K562 (cell line): Measurements from ENCODE around the gene TCF25. TPM values are rescaled to one million over a fixed set of nuclear protein-coding genes. Genes with fewer than 3 reads are reported as not detected.

Experiments
- ADNP ChIP-seq: fragments of 200-800 bp; sonication (Bioruptor generic); IDR thresholded peaks from 2 replicates; pipeline ENCODE4 v1.6.1; 2016; ENCODE audit warnings: missing genetic modification characterization, missing compliant biosample characterization
- CC2D1A ChIP-seq: fragments of 450-650 bp; IDR thresholded peaks from 2 replicates; pipeline ENCODE4 v1.6.1; 2017; ENCODE audit warnings: mild to moderate bottlenecking
- CHAMP1 ChIP-seq: fragments of 450-650 bp; IDR thresholded peaks from 2 replicates; pipeline ENCODE4 v1.6.1; 2016; ENCODE audit warnings: mild to moderate bottlenecking
- DPF2 ChIP-seq: fragments of 450-650 bp; IDR thresholded peaks from 2 replicates; pipeline ENCODE4 v1.6.1; 2016
- GTF2E2 ChIP-seq: fragments of 200-800 bp; sonication (Bioruptor generic); IDR thresholded peaks from 2 replicates; pipeline ENCODE4 v1.6.1; 2016; ENCODE audit warnings: missing genetic modification characterization, missing compliant biosample characterization
- MTA3 ChIP-seq: fragments of 450-650 bp; formaldehyde crosslinking; IDR thresholded peaks from 2 replicates; pipeline ENCODE4 v1.6.1; 2017; ENCODE audit warnings: mild to moderate bottlenecking, borderline replicate concordance
- NEUROD1 ChIP-seq: fragments of 150-350 bp; IDR thresholded peaks from 2 replicates; pipeline ENCODE4 v1.6.1; 2014; ENCODE audit warnings: borderline replicate concordance, low read length, low read depth; ENCODE audit not compliant: partially characterized antibody
- NFIX ChIP-seq: fragments of 250-450 bp; sonication (Bioruptor Pico); IDR thresholded peaks from 2 replicates; pipeline ENCODE4 v1.4.0; 2020; ENCODE audit warnings: low read depth, mild to moderate bottlenecking, moderate library complexity
- POLR2G ChIP-seq: fragments of 200-400 bp; formaldehyde crosslinking; IDR thresholded peaks from 2 replicates; pipeline ENCODE4 v1.6.1; 2017; ENCODE audit warnings: low read depth, mild to moderate bottlenecking, antibody characterized with exemption, low read length, moderate library complexity
- POLR3A ChIP-seq: IDR thresholded peaks from 2 replicates; pipeline ENCODE4 v1.6.1; 2011; ENCODE audit warnings: borderline replicate concordance, mild to moderate bottlenecking, moderate library complexity; ENCODE audit not compliant: insufficient read length, insufficient read depth; ENCODE audit errors: extremely low read depth
- PRMT5 ChIP-seq: sonication (generic); formaldehyde crosslinking; IDR thresholded peaks from 2 replicates; pipeline ENCODE4 v1.5.0; 2020; ENCODE audit warnings: missing genetic modification reagents
- PTRF ChIP-seq: fragments of 450-650 bp; IDR thresholded peaks from 2 replicates; pipeline ENCODE4 v1.6.1; 2016; ENCODE audit warnings: mild to moderate bottlenecking, missing genetic modification characterization, missing compliant biosample characterization
- PYGO2 ChIP-seq: fragments of 450-650 bp; IDR thresholded peaks from 2 replicates; pipeline ENCODE4 v1.6.1; 2016; ENCODE audit warnings: mild to moderate bottlenecking, missing genetic modification characterization, moderate library complexity, missing compliant biosample characterization
- RFX1 ChIP-seq: fragments of 450-650 bp; IDR thresholded peaks from 2 replicates; pipeline ENCODE4 v1.6.1; 2016; ENCODE audit warnings: mild to moderate bottlenecking, moderate library complexity
- ZBTB7A ChIP-seq: IDR thresholded peaks from 2 replicates; pipeline ENCODE4 v1.6.1; 2011; ENCODE audit warnings: low read depth, mild to moderate bottlenecking, low read length, moderate library complexity, borderline replicate concordance; ENCODE audit not compliant: control insufficient read depth
- ZNF212 ChIP-seq: fragments of 450-650 bp; formaldehyde crosslinking; IDR thresholded peaks from 2 replicates; pipeline ENCODE4 v1.4.0; 2020; ENCODE audit warnings: mild to moderate bottlenecking
- ZNF253 ChIP-seq: fragments of 250-450 bp; sonication (Bioruptor Pico); conservative IDR thresholded peaks from 2 replicates; pipeline ENCODE4 v1.6.1; 2021; ENCODE audit warnings: mild to moderate bottlenecking
- ZNF282 ChIP-seq: sonication (generic); formaldehyde crosslinking; IDR thresholded peaks from 2 replicates; pipeline ENCODE4 v1.8.1; 2023; ENCODE audit warnings: missing genetic modification reagents
- ZNF551 ChIP-seq: fragments of 250-450 bp; sonication (Bioruptor Pico); IDR thresholded peaks from 2 replicates; pipeline ENCODE4 v1.5.0; 2021; ENCODE audit warnings: mild to moderate bottlenecking, moderate library complexity
- ZNF695 ChIP-seq: fragments of 450-650 bp; formaldehyde crosslinking; IDR thresholded peaks from 2 replicates; pipeline ENCODE4 v1.4.0; 2020; ENCODE audit warnings: mild to moderate bottlenecking, moderate library complexity
- ZNF764 ChIP-seq: fragments of 250-450 bp; sonication (Bioruptor Pico); IDR thresholded peaks from 2 replicates; pipeline ENCODE4 v1.4.0; 2020; ENCODE audit warnings: low read depth, mild to moderate bottlenecking, moderate library complexity
- polyA plus RNA-seq, 8 experiments: library from polyadenylated mRNA; depleted of rRNA in 4 of 8; stranded (reverse) in 5 of 8; unstranded in 3 of 8; fragments of >200 nt; fragmentation: Nextera tagmentation in 2 of 8; fragmentation: Illumina TruSeq in 1 of 8; extraction: Ambion mirVana in 2 of 8; extraction: Trizol in 1 of 8; gene quantifications; 2 replicates each; pipeline versions ENCODE4 v1.2.1 to v1.2.3, GENCODE V29; 2011 to 2014; ENCODE audit warnings: inconsistent platforms in 1 of 8, missing spikeins in 1 of 8
- total RNA-seq, 7 experiments: library from RNA; depleted of rRNA in 6 of 7; stranded (reverse); fragments of >200 nt in 6 of 7; fragmentation: Illumina TruSeq in 2 of 7; extraction: Trizol in 2 of 7; gene quantifications; 2 replicates each; pipeline versions ENCODE4 v1.2.1 to v1.2.3, GENCODE V29; 2011 to 2021; ENCODE audit warnings: low replicate concordance in 1 of 7
- TF ChIP-seq, protein P1 (sequence below): fragments of 250-450 bp; sonication (Bioruptor Pico); IDR thresholded peaks from 2 replicates; pipeline ENCODE4 v1.5.0; 2021
- TF ChIP-seq, protein P2 (sequence below): fragments of 450-650 bp; formaldehyde crosslinking; conservative IDR thresholded peaks from 2 replicates; pipeline ENCODE4 v1.4.0; 2022; ENCODE audit warnings: mild to moderate bottlenecking, missing genetic modification characterization
- TF ChIP-seq, protein P3 (sequence below): conservative IDR thresholded peaks from 2 replicates; pipeline ENCODE4 v1.6.1; 2011; ENCODE audit warnings: low read depth, mild to moderate bottlenecking, low read length; ENCODE audit not compliant: control insufficient read depth

Gene TCF25
- total and polyA plus RNA-seq, 9 of the 15 experiments (the other 6 are each of a cell fraction or from before 2014, with no cell fraction given), result 9.0 to 154 (median 83.8) TPM

DNA sequence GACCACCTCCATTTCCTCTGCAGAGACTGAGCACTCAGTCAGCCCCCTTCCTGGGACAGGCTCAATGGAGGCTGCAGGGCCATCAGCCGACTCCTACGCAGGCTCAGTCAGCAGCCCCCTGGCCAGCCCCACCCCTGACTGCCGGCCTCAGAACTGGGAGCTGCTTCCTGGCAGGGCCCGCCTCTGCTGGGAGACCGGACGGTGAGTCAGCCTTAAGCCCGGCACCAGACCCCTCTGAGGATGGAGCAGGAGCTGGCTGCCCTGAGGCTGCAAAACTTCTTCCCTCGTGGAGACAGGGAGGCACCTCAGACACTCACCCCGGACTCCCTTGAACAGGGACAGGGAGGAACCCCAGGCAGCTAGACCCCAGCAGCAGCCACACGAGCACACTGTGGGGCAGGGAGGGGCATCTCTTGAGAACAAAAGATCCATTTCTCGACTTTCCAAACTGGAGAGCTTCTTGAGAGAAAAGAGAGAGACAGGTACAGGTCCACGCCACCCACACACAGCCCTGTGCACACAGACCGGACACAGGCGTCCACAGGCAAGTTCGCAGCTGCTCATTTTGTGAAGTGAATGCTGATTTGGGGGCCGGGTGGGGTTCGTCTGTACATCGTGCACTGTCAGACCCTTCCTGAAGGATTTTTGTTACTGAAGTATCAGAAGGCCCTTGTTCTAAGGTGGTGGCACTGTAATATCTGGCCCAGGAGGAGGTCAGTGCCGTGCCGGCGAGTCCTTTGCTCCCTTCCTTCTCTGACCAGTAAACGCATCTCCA is 48.5 kb downstream of the TCF25 start (continued):
- TF ChIP-seq CHAMP1 (no peak), ZNF253 (0 out of 2 replicates have a peak, but pooled peaks have one; percentile 36), POLR2G (peak; percentile 70), CC2D1A (no peak), MTA3 (peak; percentile 64; the same call in 1 of the 2 replicates), POLR3A (no peak), PRMT5 (CRISPR knock-in tag) (no peak), ZBTB7A (peak; percentile 90), ZNF695 (CRISPR knock-in tag) (no peak), ZNF212 (CRISPR knock-in tag) (no peak), NFIX (CRISPR knock-in tag) (no peak), RFX1 (no peak), NEUROD1 (peak; percentile 41), ZNF282 (CRISPR knock-in tag) (no peak), DPF2 (peak; percentile 72; the same call in 1 of the 2 replicates), ADNP (tag) (no peak), GTF2E2 (tag) (no peak), PTRF (no peak), PYGO2 (tag) (no peak), ZNF764 (CRISPR knock-in tag) (no peak), ZNF551 (CRISPR knock-in tag) (no peak)
- TF ChIP-seq, protein P1, sequence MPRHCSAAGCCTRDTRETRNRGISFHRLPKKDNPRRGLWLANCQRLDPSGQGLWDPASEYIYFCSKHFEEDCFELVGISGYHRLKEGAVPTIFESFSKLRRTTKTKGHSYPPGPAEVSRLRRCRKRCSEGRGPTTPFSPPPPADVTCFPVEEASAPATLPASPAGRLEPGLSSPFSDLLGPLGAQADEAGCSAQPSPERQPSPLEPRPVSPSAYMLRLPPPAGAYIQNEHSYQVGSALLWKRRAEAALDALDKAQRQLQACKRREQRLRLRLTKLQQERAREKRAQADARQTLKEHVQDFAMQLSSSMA (CRISPR knock-in tag), result no peak
- TF ChIP-seq, protein P2, sequence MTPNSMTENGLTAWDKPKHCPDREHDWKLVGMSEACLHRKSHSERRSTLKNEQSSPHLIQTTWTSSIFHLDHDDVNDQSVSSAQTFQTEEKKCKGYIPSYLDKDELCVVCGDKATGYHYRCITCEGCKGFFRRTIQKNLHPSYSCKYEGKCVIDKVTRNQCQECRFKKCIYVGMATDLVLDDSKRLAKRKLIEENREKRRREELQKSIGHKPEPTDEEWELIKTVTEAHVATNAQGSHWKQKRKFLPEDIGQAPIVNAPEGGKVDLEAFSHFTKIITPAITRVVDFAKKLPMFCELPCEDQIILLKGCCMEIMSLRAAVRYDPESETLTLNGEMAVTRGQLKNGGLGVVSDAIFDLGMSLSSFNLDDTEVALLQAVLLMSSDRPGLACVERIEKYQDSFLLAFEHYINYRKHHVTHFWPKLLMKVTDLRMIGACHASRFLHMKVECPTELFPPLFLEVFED, result no peak; the same call in 1 of the 2 replicates
- TF ChIP-seq, protein P3, sequence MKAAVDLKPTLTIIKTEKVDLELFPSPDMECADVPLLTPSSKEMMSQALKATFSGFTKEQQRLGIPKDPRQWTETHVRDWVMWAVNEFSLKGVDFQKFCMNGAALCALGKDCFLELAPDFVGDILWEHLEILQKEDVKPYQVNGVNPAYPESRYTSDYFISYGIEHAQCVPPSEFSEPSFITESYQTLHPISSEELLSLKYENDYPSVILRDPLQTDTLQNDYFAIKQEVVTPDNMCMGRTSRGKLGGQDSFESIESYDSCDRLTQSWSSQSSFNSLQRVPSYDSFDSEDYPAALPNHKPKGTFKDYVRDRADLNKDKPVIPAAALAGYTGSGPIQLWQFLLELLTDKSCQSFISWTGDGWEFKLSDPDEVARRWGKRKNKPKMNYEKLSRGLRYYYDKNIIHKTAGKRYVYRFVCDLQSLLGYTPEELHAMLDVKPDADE, result no peak; the same call in 1 of the 2 replicates
